ENCODE data around the gene NOXO1. TPM values are rescaled to one million over a fixed set of nuclear protein-coding genes. Genes with fewer than 3 reads are reported as not detected.
"Not testable (repeated sequence)": the region's sequence is repeated elsewhere in the genome, so short reads cannot be mapped to it uniquely, and the experiment has no call there.

Gene NOXO1
- total RNA-seq, 2 experiments from 2014 or later = not detected

GRCh38 chr16:1941162-1942046 is 39.9 kb downstream of the NOXO1 start:
- Mint-ChIP-seq H3K27ac (no peak overlapping the region), H3K4me1 (ENCODE audit: low read depth) (peaks cover 25% of the 10 kb centered on the region), H3K4me3 (peak overlapping the region; percentile 88), H3K9me3 (no peaks in the 10 kb centered on the region), H3K36me3 (peaks cover 7% of the 10 kb centered on the region), H3K27me3 (no peaks in the 10 kb centered on the region)
- ChIA-PET POLR2A (interaction anchor here (0.5 to 1.1 kb wide), 2 partner anchors 24 to 279 kb away, joined by 3 to 4 read pairs; partner anchors contain the start of gene RPS2), CTCF (interaction anchor here (0.6 to 2.4 kb wide), 5 partner anchors 11 to 199 kb away, joined by 3 to 6 read pairs (median 5); no protein-coding TSS in a partner anchor)
- no peak for DNase-seq
- intact Hi-C loops (cut with micrococcal nuclease) = loop anchor here (2.0 kb wide), 1 partner anchor 159 kb away; the partner anchor contains the start of genes NUBP2 and SPSB3

GRCh38 chr16:1940273-1941161 is 40.8 kb downstream of the NOXO1 start:
- ChIA-PET POLR2A (interaction anchor here (1.1 kb wide), 1 partner anchor 25 kb away, joined by 4 read pairs; the partner anchor contains the start of gene RPS2), CTCF (interaction anchor here (0.9 to 2.4 kb wide), 4 partner anchors 11 to 200 kb away, joined by 3 to 6 read pairs (median 6); no protein-coding TSS in a partner anchor)
- Mint-ChIP-seq H3K27me3 (no peaks in the 10 kb centered on the region), H3K4me1 (ENCODE audit: low read depth) (peaks cover 25% of the 10 kb centered on the region), H3K4me3 (no peak overlapping the region), H3K27ac (no peak overlapping the region), H3K9me3 (no peaks in the 10 kb centered on the region), H3K36me3 (peaks cover 7% of the 10 kb centered on the region)
- intact Hi-C loops (cut with micrococcal nuclease) = no loop called here
- DNase-seq = no peak

GRCh38 chr16:1939833-1940232 is 41.4 kb downstream of the NOXO1 start:
- H3K27me3 Mint-ChIP-seq; intact Hi-C loops (cut with micrococcal nuclease); H3K4me3 Mint-ChIP-seq; H3K27ac Mint-ChIP-seq; DNase-seq; H3K9me3 Mint-ChIP-seq; POLR2A ChIA-PET; H3K36me3 Mint-ChIP-seq: not testable (repeated sequence)
- H3K4me1 Mint-ChIP-seq (ENCODE audit: low read depth) = peaks cover 25% of the 10 kb centered on the region
- CTCF ChIA-PET = interaction anchor here (1.8 to 2.4 kb wide), 3 partner anchors 10 to 201 kb away, joined by 5 to 6 read pairs (median 6); no protein-coding TSS in a partner anchor

- H3K27ac Mint-ChIP-seq = no peak overlapping the region
- intact Hi-C loops (cut with micrococcal nuclease) = no loop called here
Measured at GRCh38 chr16:1938910-1939309, 42.4 kb downstream of the NOXO1 start.

GRCh38 chr16:1938316-1938715 is 43.0 kb downstream of the NOXO1 start:
- Mint-ChIP-seq H3K4me1 (ENCODE audit: low read depth) (peaks cover 12% of the 10 kb centered on the region), H3K27me3 (no peaks in the 10 kb centered on the region), H3K9me3 (no peaks in the 10 kb centered on the region), H3K36me3 (peaks cover 7% of the 10 kb centered on the region), H3K27ac (no peak overlapping the region), H3K4me3 (no peak overlapping the region)
- intact Hi-C loops (cut with micrococcal nuclease) = no loop called here
- ChIA-PET POLR2A (no interaction called here), CTCF (interaction anchor here (1.2 kb wide), 1 partner anchor 9 kb away, joined by 3 read pairs; no protein-coding TSS in a partner anchor)
- no peak for DNase-seq

More at GRCh38 chr16:1938910-1939309, 42.4 kb downstream of the NOXO1 start:
- no peaks in the 10 kb centered on the region for H3K9me3 Mint-ChIP-seq
- POLR2A ChIA-PET = interaction anchor here (0.7 kb wide), 1 partner anchor 78 kb away, joined by 3 read pairs; no protein-coding TSS in a partner anchor
- H3K4me3 Mint-ChIP-seq = no peak overlapping the region
- CTCF ChIA-PET = interaction anchor here (1.2 kb wide), 1 partner anchor 9 kb away, joined by 3 read pairs; no protein-coding TSS in a partner anchor
- peaks cover 16% of the 10 kb centered on the region for H3K4me1 Mint-ChIP-seq (ENCODE audit: low read depth)
- H3K36me3 Mint-ChIP-seq = peaks cover 7% of the 10 kb centered on the region
- no peaks in the 10 kb centered on the region for H3K27me3 Mint-ChIP-seq
- DNase-seq = no peak

GRCh38 chr16:1936945-1937479 is 44.3 kb downstream of the NOXO1 start:
- H3K4me1 Mint-ChIP-seq (ENCODE audit: low read depth) = peaks cover 8% of the 10 kb centered on the region
- intact Hi-C loops (cut with micrococcal nuclease) = no loop called here
- ChIA-PET CTCF (no interaction called here), POLR2A (no interaction called here)
- no peak overlapping the region for H3K27ac Mint-ChIP-seq
- no peaks in the 10 kb centered on the region for H3K9me3 Mint-ChIP-seq
- peaks cover 7% of the 10 kb centered on the region for H3K36me3 Mint-ChIP-seq
- no peaks in the 10 kb centered on the region for H3K27me3 Mint-ChIP-seq
- DNase-seq = no peak
- no peak overlapping the region for H3K4me3 Mint-ChIP-seq

GRCh38 chr16:1933097-1933661 is 48.1 kb downstream of the NOXO1 start:
- POLR2A ChIA-PET = no interaction called here
- Mint-ChIP-seq H3K27me3 (no peaks in the 10 kb centered on the region), H3K4me3 (no peak overlapping the region), H3K27ac (no peak overlapping the region), H3K9me3 (no peaks in the 10 kb centered on the region), H3K36me3 (peaks cover 3% of the 10 kb centered on the region), H3K4me1 (ENCODE audit: low read depth) (peaks cover 2% of the 10 kb centered on the region)
- CTCF ChIA-PET = interaction anchor here (1.0 kb wide), 1 partner anchor 210 kb away, joined by 3 read pairs; no protein-coding TSS in a partner anchor
- DNase-seq = no peak
- intact Hi-C loops (cut with micrococcal nuclease) = no loop called here

- Mint-ChIP-seq H3K4me3 (no peak overlapping the region), H3K9me3 (no peaks in the 10 kb centered on the region), H3K27ac (no peak overlapping the region), H3K36me3 (no peaks in the 10 kb centered on the region), H3K27me3 (no peaks in the 10 kb centered on the region), H3K4me1 (ENCODE audit: low read depth) (peaks cover 2% of the 10 kb centered on the region)
- CTCF ChIA-PET = interaction anchor here (1.0 kb wide), 1 partner anchor 209 kb away, joined by 3 read pairs; no protein-coding TSS in a partner anchor
- POLR2A ChIA-PET = no interaction called here
- intact Hi-C loops (cut with micrococcal nuclease) = no loop called here
- no peak for DNase-seq
Measured at GRCh38 chr16:1932050-1933028, 48.9 kb downstream of the NOXO1 start.

- no peak for DNase-seq
- ChIA-PET POLR2A (no interaction called here), CTCF (interaction anchor here (0.7 to 3.1 kb wide), 7 partner anchors 8 to 155 kb away, joined by 3 to 23 read pairs (median 5); partner anchors contain the start of gene MSRB1)
- H3K9me3 Mint-ChIP-seq = no peaks in the 10 kb centered on the region
- no peaks in the 10 kb centered on the region for H3K27me3 Mint-ChIP-seq
- H3K27ac Mint-ChIP-seq = no peak overlapping the region
- peaks cover 2% of the 10 kb centered on the region for H3K4me1 Mint-ChIP-seq (ENCODE audit: low read depth)
- no peaks in the 10 kb centered on the region for H3K36me3 Mint-ChIP-seq
- intact Hi-C loops (cut with micrococcal nuclease) = no loop called here
- no peak overlapping the region for H3K4me3 Mint-ChIP-seq
Measured at GRCh38 chr16:1930338-1930720, 50.9 kb downstream of the NOXO1 start.

GRCh38 chr16:1929578-1930337 is 51.5 kb downstream of the NOXO1 start:
- Mint-ChIP-seq H3K27ac (no peak overlapping the region), H3K4me1 (ENCODE audit: low read depth) (peaks cover 2% of the 10 kb centered on the region), H3K27me3 (no peaks in the 10 kb centered on the region), H3K36me3 (no peaks in the 10 kb centered on the region), H3K9me3 (no peaks in the 10 kb centered on the region), H3K4me3 (peak overlapping the region; percentile 60)
- DNase-seq = peak; percentile 93
- ChIA-PET POLR2A (interaction anchor here (1.1 kb wide), 1 partner anchor 31 kb away, joined by 7 read pairs; no protein-coding TSS in a partner anchor), CTCF (interaction anchor here (0.7 to 3.1 kb wide), 11 partner anchors 9 to 224 kb away, joined by 3 to 23 read pairs (median 5); partner anchors contain the start of genes EME2, MAPK8IP3, MRPS34 and MSRB1)
- intact Hi-C loops (cut with micrococcal nuclease) = loop anchor here (2.0 kb wide), 1 partner anchor 65 kb away; no protein-coding TSS in a partner anchor

Measured in activated CD4-positive, alpha-beta memory T cell treated with anti-CD3 and anti-CD28 coated beads for 36 hours (primary cell).